Panc1 (cell line): ENCODE results near the gene UGT1A8. TPM values are rescaled to one million over a fixed set of nuclear protein-coding genes. Genes with fewer than 3 reads are reported as not detected.
A peak's percentile ranks its signal among the peaks of the same experiment; 100 is the strongest.
"Not testable (repeated sequence)": the region's sequence is repeated elsewhere in the genome, so short reads cannot be mapped to it uniquely, and the experiment has no call there.

ENCODE experiments used
- ATAC-seq: fragments of 200-7000 bp; cut with Tn5 transposase; 2 replicates; pipeline ENCODE4 v1.9.1; 2020; ENCODE audit warnings: mild to moderate bottlenecking, moderate library complexity
- BruUV-seq: library from RNA; stranded (reverse); fragments of 400-500 nt; replicated peaks from 2 replicates; lab custom pipeline; 2021; lab: Mats Ljungman, UMichigan
- CTCF ChIA-PET: fragments of 300-600 bp; sonication (Branson Sonifier 250); formaldehyde crosslinking; loops from one replicate; lab custom pipeline; 2022; ENCODE audit warnings: antibody characterized with exemption; lab: Charles Lee
- POLR2A ChIA-PET: fragments of 300-600 bp; sonication (Branson Sonifier 250); formaldehyde crosslinking; loops from one replicate; lab custom pipeline; 2022; ENCODE audit warnings: antibody characterized with exemption; lab: Charles Lee
- DNase-seq: peaks from one replicate; pipeline ENCODE4 v3.0.0-alpha.2; 2010; ENCODE audit warnings: low read depth, low spot score
- H3K27ac ChIP-seq: 2 replicates; pipeline ENCODE4 v1.5.1; 2011; ENCODE audit warnings: mild to moderate bottlenecking, low read length, inconsistent platforms
- H3K27me3 ChIP-seq: fragments of 200-500 bp; sonication (Bioruptor generic); 2 replicates; pipeline ENCODE4 v1.6.0; 2014; ENCODE audit warnings: low read length, inconsistent platforms; ENCODE audit not compliant: control insufficient read depth, insufficient read depth
- H3K36me3 ChIP-seq: fragments of 200-500 bp; sonication (Bioruptor generic); 2 replicates; pipeline ENCODE4 v1.5.1; 2014; ENCODE audit warnings: inconsistent platforms, mild to moderate bottlenecking, low read length, moderate library complexity; ENCODE audit not compliant: control insufficient read depth, insufficient read depth
- H3K4me1 ChIP-seq: 2 replicates; pipeline ENCODE4 v1.5.1; 2011; ENCODE audit warnings: inconsistent platforms, mild to moderate bottlenecking, low read length, moderate library complexity; ENCODE audit not compliant: control insufficient read depth, insufficient read depth
- H3K4me3 ChIP-seq, 2 experiments: 2 replicates each; pipeline ENCODE4 v1.5.1; 2011 to 2012; ENCODE audit warnings: low read depth in 2 of 2, low read length in 2 of 2, mild to moderate bottlenecking in 2 of 2, inconsistent platforms in 1 of 2, moderate library complexity in 1 of 2
- H3K9me3 ChIP-seq: fragments of 200-500 bp; sonication (Bioruptor generic); 2 replicates; pipeline ENCODE4 v1.5.1; 2014; ENCODE audit warnings: low read depth, mild to moderate bottlenecking, inconsistent platforms, low read length, moderate library complexity; ENCODE audit not compliant: control insufficient read depth, insufficient read depth
- CTCF ChIP-seq: fragments of 450-650 bp; IDR thresholded peaks from 2 replicates; pipeline ENCODE4 v1.5.1; 2017; ENCODE audit warnings: mild to moderate bottlenecking
- POLR2AphosphoS5 ChIP-seq: IDR thresholded peaks from 2 replicates; pipeline ENCODE4 v1.6.1; 2012; ENCODE audit warnings: mild to moderate bottlenecking, low read depth, low read length, moderate library complexity
- REST ChIP-seq, 2 experiments: IDR thresholded peaks; 2 replicates each; pipeline ENCODE4 v1.6.1; 2011 to 2012; ENCODE audit warnings: low read depth in 2 of 2, control low read depth in 1 of 2, low read length in 1 of 2, mild to moderate bottlenecking in 1 of 2, moderate library complexity in 1 of 2; ENCODE audit not compliant: insufficient read depth in 1 of 2
- SIN3A ChIP-seq: IDR thresholded peaks from 2 replicates; pipeline ENCODE4 v1.6.1; 2012; ENCODE audit warnings: low read depth, mild to moderate bottlenecking, low read length, moderate library complexity, borderline replicate concordance; ENCODE audit not compliant: insufficient read depth
- TCF7L2 ChIP-seq: IDR thresholded peaks from 2 replicates; pipeline ENCODE4 v1.6.1; 2011; ENCODE audit warnings: mild to moderate bottlenecking, low read depth, low read length, inconsistent platforms
- in situ Hi-C: cut with HindIII; loops from 2 replicates; pipeline ENCODE4 v1.10.0; 2016; ENCODE audit warnings: low sequenced_read_pairs, low pct_unique_long_range_greater_than_20kb
- intact Hi-C: fragments of 100-400 bp; cut with micrococcal nuclease; formaldehyde crosslinking; loops from one replicate; pipeline ENCODE4 v1.10.0; 2022; ENCODE audit not compliant: unreplicated experiment
- total RNA-seq: library from RNA; stranded (reverse); gene quantifications from one replicate; pipeline ENCODE4 v1.2.1, GENCODE V29; 2021; ENCODE audit not compliant: unreplicated experiment

Gene UGT1A8
- total RNA-seq, 1 experiment from 2014 or later, result 0.15 TPM

GRCh38 chr2:233639860-233640259, 22.4 kb downstream of the UGT1A8 start:
- CTCF ChIA-PET, result no interaction called here
- POLR2A ChIA-PET, result no interaction called here
- intact Hi-C loops, result no loop called here
- Histone ChIP-seq H3K36me3 (no peaks in the 10 kb centered on the region), H3K9me3 (no peaks in the 10 kb centered on the region), H3K27me3 (no peaks in the 10 kb centered on the region), H3K4me1 (no peaks in the 10 kb centered on the region), H3K4me3 (no peak overlapping the region), H3K27ac (no peak overlapping the region)
- in situ Hi-C loops, result no loop called here
- no peak for TF ChIP-seq SIN3A
- TF ChIP-seq TCF7L2, result no peak
- TF ChIP-seq REST (IDR thresholded peaks at IDR 0.05; ENCODE audit: insufficient read depth in 1 of 2, low read depth in 2 of 2, low read length in 1 of 2), result no peak
- TF ChIP-seq CTCF, result no peak
- no peak for TF ChIP-seq POLR2AphosphoS5
- BruUV-seq, result no TSS peak
- ATAC-seq (no peak), DNase-seq (no peak)

GRCh38 chr2:233643128-233643527, 25.7 kb downstream of the UGT1A8 start:
- ATAC-seq (no peak), DNase-seq (no peak)
- Histone ChIP-seq H3K4me1 (no peaks in the 10 kb centered on the region), H3K9me3 (no peaks in the 10 kb centered on the region), H3K36me3 (no peaks in the 10 kb centered on the region), H3K27me3 (no peaks in the 10 kb centered on the region), H3K4me3 (no peak overlapping the region), H3K27ac (no peak overlapping the region)
- CTCF ChIA-PET, result no interaction called here
- no TSS peak for BruUV-seq
- in situ Hi-C loops, result no loop called here
- TF ChIP-seq CTCF (peak; percentile 27; the same call in 1 of the 2 replicates), REST (IDR thresholded peaks at IDR 0.05; ENCODE audit: insufficient read depth in 1 of 2, low read depth in 2 of 2, low read length in 1 of 2) (no peak)
- POLR2A ChIA-PET, result no interaction called here
- intact Hi-C loops, result no loop called here

- intact Hi-C loops, H3K4me1 ChIP-seq, H3K27ac ChIP-seq, H3K4me3 ChIP-seq, H3K36me3 ChIP-seq, DNase-seq, H3K27me3 ChIP-seq, POLR2A ChIA-PET, in situ Hi-C loops, BruUV-seq, ATAC-seq, H3K9me3 ChIP-seq, CTCF ChIA-PET: not testable (repeated sequence)
Measured at GRCh38 chr2:233646033-233646432, 28.6 kb downstream of the UGT1A8 start.
